Measurements from ENCODE around the gene GRIA4.
"Not testable (repeated sequence)": the region's sequence is repeated elsewhere in the genome, so short reads cannot be mapped to it uniquely, and the experiment has no call there.

Gene GRIA4

DNA sequence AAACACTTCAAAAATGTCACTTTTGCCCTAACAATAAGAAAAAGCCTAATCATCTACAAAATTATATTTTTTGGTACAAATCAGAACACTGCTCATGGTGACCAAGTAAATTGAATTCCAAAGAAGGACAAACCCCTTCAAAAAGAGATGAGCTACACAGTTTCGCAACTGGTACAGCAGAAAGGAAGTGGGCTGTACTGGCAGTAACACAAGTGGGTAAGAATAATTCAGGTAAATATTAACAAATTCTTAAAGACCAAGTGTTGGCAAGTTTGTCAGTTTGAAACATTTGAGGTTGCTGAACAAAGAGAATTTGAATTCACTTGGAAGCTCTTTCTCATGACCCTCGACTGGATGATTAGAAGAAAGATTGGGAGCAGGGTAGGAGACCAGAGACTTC, 376.7 kb downstream of the GRIA4 start:
- no peak for DNase-seq (ENCODE audit: extremely low read depth in 1 of 2, low read depth in 1 of 2)

GRCh38 chr11:105988197-105988596, 378.3 kb downstream of the GRIA4 start:
- no peak for DNase-seq (ENCODE audit: extremely low read depth in 1 of 2, low read depth in 1 of 2)

DNA sequence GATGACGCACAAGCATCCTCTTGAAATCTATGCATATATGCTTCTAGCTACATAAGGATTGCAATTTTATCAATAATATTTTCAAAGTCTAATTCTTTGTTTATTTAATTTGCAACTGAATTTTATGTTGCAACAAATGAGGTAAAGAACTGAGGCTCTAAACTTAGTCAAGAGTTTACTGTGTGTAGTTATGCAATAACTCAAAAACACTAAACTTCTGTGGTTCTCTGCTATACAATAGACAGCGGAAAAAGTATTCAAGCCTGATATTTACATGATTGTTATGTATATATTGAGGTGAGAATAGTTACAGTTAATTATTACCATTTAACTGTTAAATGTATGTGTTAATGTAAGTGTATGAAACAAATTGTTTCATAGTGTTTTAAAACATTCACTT, 379.3 kb downstream of the GRIA4 start:
- DNase-seq (ENCODE audit: extremely low read depth in 1 of 2, low read depth in 1 of 2): no peak

- no peak for DNase-seq (ENCODE audit: extremely low read depth in 1 of 2, low read depth in 1 of 2)
These were observed 382.0 kb downstream of the GRIA4 start for GRCh38 chr11:105991888-105992287.

DNA sequence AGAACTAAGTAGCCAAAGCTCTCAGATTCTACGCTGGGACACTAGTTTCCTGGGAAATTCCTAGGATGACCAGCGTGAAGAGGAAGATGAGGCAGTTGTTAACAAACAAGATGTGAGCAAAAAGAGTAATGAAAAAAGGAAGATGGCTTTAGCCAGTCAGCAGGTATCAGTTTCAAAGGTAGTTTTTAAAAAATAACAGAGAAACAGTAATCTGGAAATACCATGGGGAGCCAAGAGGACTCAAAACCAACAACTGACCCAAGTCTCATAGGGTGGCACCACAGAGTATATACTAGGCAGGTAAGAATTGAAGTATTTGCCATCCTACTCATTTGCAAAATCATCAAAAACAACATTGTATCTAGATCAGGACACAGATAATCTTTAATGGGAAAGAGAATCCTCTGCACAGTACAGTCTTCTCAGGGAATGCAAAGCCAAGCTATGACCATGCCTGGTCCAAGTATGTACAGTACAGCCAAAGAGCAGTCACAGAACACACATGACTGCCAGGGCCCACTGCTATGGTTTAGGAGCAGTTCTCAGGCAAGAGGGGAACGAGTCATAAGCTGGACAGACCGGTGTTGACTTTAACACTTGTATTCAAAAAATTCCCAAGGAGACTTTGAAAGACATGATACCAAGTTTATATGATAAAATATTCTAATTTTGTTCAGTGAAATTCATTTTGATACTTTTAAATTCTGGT, 391.6 kb downstream of the GRIA4 start:
- no peak for DNase-seq (ENCODE audit: extremely low read depth in 1 of 2, low read depth in 1 of 2)

- not testable (repeated sequence) for DNase-seq (ENCODE audit: extremely low read depth in 1 of 2, low read depth in 1 of 2)
These were observed 393.2 kb downstream of the GRIA4 start for GRCh38 chr11:106003094-106003493.

DNA sequence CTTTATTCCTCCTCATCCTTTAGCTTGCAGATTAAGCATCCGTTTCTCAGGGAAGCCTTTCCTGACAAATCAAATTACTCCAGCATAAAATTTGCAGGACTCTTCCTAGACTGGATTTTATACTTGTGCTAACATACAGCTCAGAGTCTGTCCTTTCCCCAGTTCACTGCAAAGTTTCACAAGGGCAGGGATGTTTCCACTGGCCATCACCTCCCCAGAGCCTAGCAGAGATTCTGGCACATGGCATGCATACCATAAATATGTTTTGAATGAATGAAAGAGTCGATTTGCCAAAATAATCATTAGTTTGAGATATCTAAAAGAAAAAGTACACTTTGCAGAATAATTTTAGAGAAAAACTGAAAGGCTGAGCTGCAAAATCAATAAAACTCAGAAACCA, 401.6 kb downstream of the GRIA4 start:
- DNase-seq (ENCODE audit: extremely low read depth in 1 of 2, low read depth in 1 of 2): no peak

DNA sequence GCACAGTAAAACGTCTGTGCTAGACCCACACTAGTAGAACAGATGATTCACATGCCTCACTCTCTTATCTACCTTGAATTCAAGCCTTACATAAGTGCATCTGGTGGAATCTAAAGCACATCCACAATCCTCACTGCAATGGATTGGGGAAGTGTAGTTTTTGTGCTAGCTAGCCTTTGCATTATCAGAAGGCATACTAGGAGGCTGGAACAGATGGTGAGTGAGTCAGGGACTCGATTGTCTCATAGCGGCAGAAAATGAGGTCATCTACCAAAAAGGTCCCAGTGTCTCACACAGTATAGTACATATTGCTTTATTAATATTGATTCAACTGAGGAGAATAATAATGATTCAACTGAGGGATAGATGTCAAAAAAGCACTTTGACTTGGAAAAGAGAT, 402.9 kb downstream of the GRIA4 start:
- DNase-seq (ENCODE audit: extremely low read depth in 1 of 2, low read depth in 1 of 2): no peak

GRCh38 chr11:106014035-106014434, 404.2 kb downstream of the GRIA4 start:
- DNase-seq (ENCODE audit: extremely low read depth in 1 of 2, low read depth in 1 of 2): no peak

GRCh38 chr11:106014620-106015019, 404.7 kb downstream of the GRIA4 start:
- DNase-seq (ENCODE audit: extremely low read depth in 1 of 2, low read depth in 1 of 2): no peak

DNA sequence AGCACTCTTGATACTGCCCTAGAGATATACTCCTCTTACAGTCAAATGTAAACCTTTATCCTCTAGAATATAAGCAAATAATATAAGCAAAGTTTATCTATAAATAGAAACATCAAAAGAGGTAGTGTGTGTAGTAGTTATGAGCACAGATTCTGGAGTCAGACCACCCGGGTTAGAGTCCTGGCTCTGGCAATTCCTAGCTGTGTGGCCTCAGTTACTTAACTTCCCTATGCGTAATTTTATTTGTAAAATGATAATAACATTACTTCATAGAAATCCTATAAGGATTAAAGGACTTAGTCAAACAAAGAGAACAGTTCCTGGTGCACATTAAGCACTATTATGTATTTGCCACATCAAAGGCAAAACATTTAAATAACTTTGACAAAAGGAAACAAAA, 405.2 kb downstream of the GRIA4 start:
- no peak for DNase-seq (ENCODE audit: extremely low read depth in 1 of 2, low read depth in 1 of 2)

- no peak for DNase-seq (ENCODE audit: extremely low read depth in 1 of 2, low read depth in 1 of 2)
These were observed 407.2 kb downstream of the GRIA4 start for GRCh38 chr11:106017093-106017492.

DNA sequence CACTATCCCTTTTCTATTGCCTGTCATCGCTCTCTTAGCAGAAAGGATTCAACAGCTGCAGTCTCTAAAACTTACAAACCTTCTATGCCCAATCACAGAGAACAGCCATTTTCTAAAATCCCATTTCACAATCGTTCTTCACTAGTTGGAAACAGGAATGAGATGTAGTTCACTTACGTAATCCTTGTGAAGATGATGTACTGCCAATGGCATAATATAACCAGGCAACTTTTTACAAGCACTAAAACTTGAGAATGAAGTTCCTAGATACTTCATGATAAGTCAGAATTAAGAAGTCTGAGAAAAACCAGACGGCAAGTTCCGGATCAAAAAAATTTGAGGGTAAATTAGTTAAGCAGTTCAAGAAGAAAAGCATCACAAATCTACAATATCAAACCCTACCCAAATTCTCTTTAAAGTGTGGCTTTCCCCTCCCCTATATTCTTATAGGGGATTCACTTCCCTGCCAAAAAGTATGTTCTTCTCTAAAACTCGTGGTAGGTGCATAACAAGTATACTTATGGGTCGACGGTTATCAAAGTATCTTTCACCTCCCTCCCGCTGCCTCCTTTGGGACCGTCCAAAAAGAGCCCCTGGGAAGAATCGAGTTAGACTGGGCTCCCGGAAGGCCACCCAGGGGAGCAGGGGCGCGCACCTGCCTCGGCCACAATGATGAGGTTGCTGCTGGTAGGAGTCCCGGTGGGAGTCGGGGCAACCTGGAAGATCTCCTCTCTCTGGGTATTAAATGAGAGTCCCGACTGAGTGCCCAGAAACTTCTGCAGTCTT, 411.5 kb downstream of the GRIA4 start:
- no peak for DNase-seq (ENCODE audit: extremely low read depth in 1 of 2, low read depth in 1 of 2)

GRCh38 chr11:106021967-106022794, 412.3 kb downstream of the GRIA4 start, which contains the start of gene MSANTD4:
TSS of gene MSANTD4 (minus strand) at chr11:106022240. CDS start at chr11:106010917, 11,323 bp downstream.
- DNase-seq (ENCODE audit: extremely low read depth in 1 of 2, low read depth in 1 of 2): peak; percentile 85 to 91

DNA sequence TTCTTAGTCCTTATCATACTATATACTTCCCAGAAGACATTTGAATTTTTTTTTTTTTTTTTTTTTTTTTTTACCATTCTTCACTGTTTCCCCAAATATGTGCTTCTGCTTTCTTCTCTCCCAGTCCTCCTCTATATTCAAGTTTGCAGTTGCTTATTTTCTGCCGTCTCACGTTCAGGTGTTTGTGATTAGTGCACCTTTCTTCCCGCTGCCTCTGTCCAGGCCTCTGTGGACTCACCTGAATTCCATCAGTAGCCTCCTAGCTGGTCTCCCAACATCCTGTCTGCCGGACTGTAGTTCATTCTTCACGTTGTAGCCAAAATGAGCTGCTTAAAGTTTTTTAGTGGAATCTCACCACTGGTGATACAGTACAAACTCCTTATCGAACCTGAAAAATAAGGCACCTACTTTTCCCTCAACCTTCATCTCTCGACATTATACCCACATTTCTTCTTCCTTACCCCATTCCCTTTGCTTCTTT, 413.0 kb downstream of the GRIA4 start:
- no peak for DNase-seq (ENCODE audit: extremely low read depth in 1 of 2, low read depth in 1 of 2)

DNA sequence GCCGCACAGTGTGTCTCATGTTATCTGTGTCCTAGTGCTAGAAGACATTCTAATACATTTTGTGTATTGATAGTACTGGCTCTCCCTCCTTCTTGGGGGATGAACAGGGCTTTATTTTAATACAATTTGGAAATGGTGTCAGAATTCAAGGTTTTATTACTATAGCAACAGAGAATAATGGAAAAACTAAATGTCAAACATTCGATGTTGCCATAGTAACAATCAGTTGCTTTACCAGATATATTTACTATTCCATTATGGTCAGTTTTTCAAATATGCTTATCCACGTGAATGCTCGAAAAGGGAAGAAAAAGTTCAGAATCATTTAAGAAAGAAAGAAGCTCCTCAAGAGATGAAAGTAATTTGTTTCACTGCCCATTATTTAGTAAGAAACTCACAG, 420.7 kb downstream of the GRIA4 start:
- DNase-seq (ENCODE audit: extremely low read depth in 1 of 2, low read depth in 1 of 2): no peak

GRCh38 chr11:106031202-106031810, 421.4 kb downstream of the GRIA4 start:
- no peak for DNase-seq (ENCODE audit: extremely low read depth in 1 of 2, low read depth in 1 of 2)

Measured in activated CD8-positive, alpha-beta memory T cell treated with anti-CD3 and anti-CD28 coated beads for 1 hour (primary cell).